HEK293 (cell line): ENCODE data around the gene KCNQ2.
"Not testable (repeated sequence)": the region's sequence is repeated elsewhere in the genome, so short reads cannot be mapped to it uniquely, and the experiment has no call there.

Source experiments
- CTCF ChIA-PET: fragments of 350-600 bp; formaldehyde crosslinking; extraction: SDS; loops from one replicate; lab custom pipeline; 2021; ENCODE audit warnings: antibody characterized with exemption; lab: Yijun Ruan, JAX
- POLR2A ChIA-PET: fragments of 300-600 bp; formaldehyde crosslinking; extraction: SDS; loops from one replicate; lab custom pipeline; 2020; ENCODE audit warnings: antibody characterized with exemption, inconsistent platforms; lab: Yijun Ruan, JAX
- H3K27ac ChIP-seq: fragments of 200-500 bp; sonication (Bioruptor generic); 2 replicates; pipeline ENCODE4 v1.5.1; 2014; ENCODE audit warnings: low read depth, low read length, control low read depth, inconsistent platforms; ENCODE audit errors: extremely low read depth
- H3K36me3 ChIP-seq, 2 experiments: fragments of 200-500 bp in 1 of 2; sonication (Bioruptor generic) in 1 of 2; 1 replicate in 1 of 2; 2 replicates in 1 of 2; pipeline ENCODE4 v1.5.1; 2014 to 2017; ENCODE audit warnings: inconsistent platforms in 2 of 2, low read length in 2 of 2; ENCODE audit not compliant: control insufficient read depth in 2 of 2, insufficient read depth in 1 of 2
- H3K4me1 ChIP-seq: fragments of 200-500 bp; sonication (Bioruptor generic); 2 replicates; pipeline ENCODE4 v1.5.1; 2014; ENCODE audit warnings: mild to moderate bottlenecking, low read length, inconsistent platforms; ENCODE audit not compliant: control insufficient read depth, insufficient read depth
- H3K4me3 ChIP-seq: 2 replicates; pipeline ENCODE4 v1.5.1; 2011; ENCODE audit warnings: low read depth, mild to moderate bottlenecking, control low read depth, low read length, moderate library complexity
- H3K9me3 ChIP-seq: fragments of 200-500 bp; sonication (Bioruptor generic); 2 replicates; pipeline ENCODE4 v1.5.1; 2014; ENCODE audit warnings: low read depth, low read length, inconsistent platforms; ENCODE audit not compliant: control insufficient read depth, insufficient read depth
- PRDM2 ChIP-seq: fragments of 450-650 bp; formaldehyde crosslinking; IDR thresholded peaks from 2 replicates; pipeline ENCODE4 v1.5.1; 2016; ENCODE audit warnings: missing biosample characterization, missing genetic modification characterization, borderline replicate concordance
- SALL2 ChIP-seq: fragments of 450-650 bp; formaldehyde crosslinking; IDR thresholded peaks from 2 replicates; pipeline ENCODE4 v1.5.0; 2017; ENCODE audit warnings: missing biosample characterization, mild to moderate bottlenecking, missing genetic modification characterization, borderline replicate concordance
- SETDB1 ChIP-seq: IDR thresholded peaks from one replicate; pipeline ENCODE4 v1.6.1; 2017; ENCODE audit warnings: mild to moderate bottlenecking, low read length, moderate library complexity, mixed read lengths; ENCODE audit not compliant: insufficient read length
- SP2 ChIP-seq: fragments of 450-650 bp; formaldehyde crosslinking; IDR thresholded peaks from 2 replicates; pipeline ENCODE4 v1.5.1; 2016; ENCODE audit warnings: missing biosample characterization, missing genetic modification characterization
- ZIC2 ChIP-seq: fragments of 450-650 bp; formaldehyde crosslinking; IDR thresholded peaks from 2 replicates; pipeline ENCODE4 v1.5.1; 2016; ENCODE audit warnings: missing biosample characterization, missing genetic modification characterization
- ZNF148 ChIP-seq: fragments of 450-650 bp; formaldehyde crosslinking; IDR thresholded peaks from 2 replicates; pipeline ENCODE4 v1.5.0; 2017; ENCODE audit warnings: missing biosample characterization, missing genetic modification characterization, borderline replicate concordance
- ZNF2 ChIP-seq: fragments of 450-650 bp; formaldehyde crosslinking; IDR thresholded peaks from 2 replicates; pipeline ENCODE4 v1.5.1; 2016; ENCODE audit warnings: missing biosample characterization, missing genetic modification characterization
- ZNF24 ChIP-seq: fragments of 450-650 bp; formaldehyde crosslinking; IDR thresholded peaks from 2 replicates; pipeline ENCODE4 v1.5.1; 2016; ENCODE audit warnings: missing biosample characterization, missing genetic modification characterization
- ZNF394 ChIP-seq: fragments of 450-650 bp; formaldehyde crosslinking; IDR thresholded peaks from 2 replicates; pipeline ENCODE4 v1.5.1; 2016; ENCODE audit warnings: missing biosample characterization, missing genetic modification characterization, mild to moderate bottlenecking, moderate library complexity, borderline replicate concordance
- ZNF404 ChIP-seq: fragments of 450-650 bp; formaldehyde crosslinking; IDR thresholded peaks from 2 replicates; pipeline ENCODE4 v1.5.1; 2017; ENCODE audit warnings: missing biosample characterization, missing genetic modification characterization
- ZNF544 ChIP-seq: fragments of 450-650 bp; formaldehyde crosslinking; IDR thresholded peaks from 2 replicates; pipeline ENCODE4 v1.5.0; 2017; ENCODE audit warnings: missing biosample characterization, missing genetic modification characterization
- ZNF560 ChIP-seq: fragments of 450-650 bp; formaldehyde crosslinking; IDR thresholded peaks from 2 replicates; pipeline ENCODE4 v1.5.1; 2017; ENCODE audit warnings: missing biosample characterization, missing genetic modification characterization, borderline replicate concordance
- ZNF623 ChIP-seq: fragments of 450-650 bp; formaldehyde crosslinking; IDR thresholded peaks from 2 replicates; pipeline ENCODE4 v1.5.1; 2016; ENCODE audit warnings: missing biosample characterization, missing genetic modification characterization
- TF ChIP-seq, protein P1 (sequence below): fragments of 450-650 bp; formaldehyde crosslinking; IDR thresholded peaks from 2 replicates; pipeline ENCODE4 v1.5.1; 2016; ENCODE audit warnings: missing biosample characterization, missing genetic modification characterization

Gene KCNQ2

GRCh38 chr20:63380346-63380870 is 92.0 kb downstream of the KCNQ2 start:
- Histone ChIP-seq H3K36me3 (no peaks in the 10 kb centered on the region), H3K27ac (no peak overlapping the region), H3K4me1 (no peaks in the 10 kb centered on the region), H3K4me3 (no peak overlapping the region), H3K9me3 (no peaks in the 10 kb centered on the region)
- TF ChIP-seq SETDB1 (no peak), ZNF623 (tag by site-specific recombination) (no peak), ZNF560 (tag by site-specific recombination) (no peak), ZNF404 (tag by site-specific recombination) (no peak), ZNF24 (no peak), ZNF148 (tag by site-specific recombination) (no peak), ZNF544 (tag by site-specific recombination) (no peak), ZNF2 (tag by site-specific recombination) (no peak), SALL2 (tag by site-specific recombination) (no peak)
- TF ChIP-seq, protein P1, sequence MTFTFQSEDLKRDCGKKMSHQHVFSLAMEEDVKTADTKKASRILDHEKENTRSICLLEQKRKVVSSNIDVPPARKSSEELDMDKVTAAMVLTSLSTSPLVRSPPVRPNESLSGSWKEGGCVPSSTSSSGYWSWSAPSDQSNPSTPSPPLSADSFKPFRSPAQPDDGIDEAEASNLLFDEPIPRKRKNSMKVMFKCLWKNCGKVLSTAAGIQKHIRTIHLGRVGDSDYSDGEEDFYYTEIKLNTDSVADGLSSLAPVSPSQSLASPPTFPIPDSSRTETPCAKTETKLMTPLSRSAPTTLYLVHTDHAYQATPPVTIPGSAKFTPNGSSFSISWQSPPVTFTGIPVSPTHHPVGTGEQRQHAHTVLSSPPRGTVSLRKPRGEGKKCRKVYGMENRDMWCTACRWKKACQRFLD: no peak
- ChIA-PET CTCF (interaction anchor here (0.7 to 7.3 kb wide), 12 partner anchors 14 to 324 kb away, joined by 3 to 89 read pairs (median 4); no protein-coding TSS in a partner anchor), POLR2A (interaction anchor here (1.2 kb wide), 1 partner anchor 71 kb away, joined by 3 read pairs; no protein-coding TSS in a partner anchor)

DNA sequence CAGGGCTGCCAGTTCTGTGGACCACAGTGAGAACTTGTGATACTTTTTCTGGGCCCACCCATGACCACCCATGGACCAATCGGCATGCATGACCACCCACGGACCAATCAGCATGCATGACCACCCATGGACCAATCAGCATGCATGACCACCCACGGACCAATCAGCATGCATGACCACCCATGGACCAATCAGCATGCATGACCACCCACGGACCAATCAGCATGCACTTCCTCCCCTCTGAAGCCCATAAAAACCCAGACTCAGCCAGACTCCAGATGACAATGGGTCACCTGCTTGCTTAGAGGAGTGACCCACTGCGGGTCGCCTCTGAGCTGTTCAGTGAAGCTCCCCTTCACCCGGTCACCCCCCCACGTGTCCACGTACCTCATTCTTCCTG is 92.6 kb downstream of the KCNQ2 start:
- CTCF ChIA-PET: interaction anchor here (0.6 to 7.3 kb wide), 5 partner anchors 48 to 324 kb away, joined by 3 to 89 read pairs (median 4); no protein-coding TSS in a partner anchor
- H3K27ac ChIP-seq, H3K4me1 ChIP-seq, H3K36me3 ChIP-seq, POLR2A ChIA-PET, H3K4me3 ChIP-seq, H3K9me3 ChIP-seq: not testable (repeated sequence)
- peak; percentile 48 for TF ChIP-seq SP2
- TF ChIP-seq ZIC2 (tag by site-specific recombination): peak; percentile 34

- Histone ChIP-seq H3K9me3 (no peaks in the 10 kb centered on the region), H3K27ac (no peak overlapping the region), H3K4me3 (no peak overlapping the region), H3K4me1 (no peaks in the 10 kb centered on the region), H3K36me3 (no peaks in the 10 kb centered on the region)
- POLR2A ChIA-PET: no interaction called here
- CTCF ChIA-PET: interaction anchor here (0.7 to 7.3 kb wide), 3 partner anchors 66 to 198 kb away, joined by 3 to 89 read pairs (median 3); no protein-coding TSS in a partner anchor
- TF ChIP-seq PRDM2 (tag by site-specific recombination) (no peak), ZNF394 (tag by site-specific recombination) (no peak)
Measured at GRCh38 chr20:63379296-63379695, 93.2 kb downstream of the KCNQ2 start.
